GM18507 (cell line): ENCODE data around the gene CPED1.

Experiments used
- DNase-seq: peaks from one replicate; pipeline ENCODE4 v3.0.0; 2011; ENCODE audit warnings: low read depth; ENCODE audit not compliant: insufficient read length; ENCODE audit errors: extremely low spot score
- FAIRE-seq: peaks from 2 replicates; lab custom pipeline; 2011; peaks lifted over from hg19 to GRCh38; lab: Jason Lieb, UNC

CPED1 gene

GRCh38 chr7:121261207-121261884 is 272.8 kb downstream of the CPED1 start:
- no peak for FAIRE-seq

GRCh38 chr7:121262221-121262620 is 273.7 kb downstream of the CPED1 start:
- DNase-seq (no peak), FAIRE-seq (no peak)

More at GRCh38 chr7:121261207-121261884, 272.8 kb downstream of the CPED1 start:
- no peak for DNase-seq

GRCh38 chr7:121262969-121263368 is 274.5 kb downstream of the CPED1 start:
- no peak for FAIRE-seq

GRCh38 chr7:121266307-121266894 is 277.9 kb downstream of the CPED1 start:
- no peak for DNase-seq
- FAIRE-seq = no peak

More at GRCh38 chr7:121262969-121263368, 274.5 kb downstream of the CPED1 start:
- no peak for DNase-seq

DNA sequence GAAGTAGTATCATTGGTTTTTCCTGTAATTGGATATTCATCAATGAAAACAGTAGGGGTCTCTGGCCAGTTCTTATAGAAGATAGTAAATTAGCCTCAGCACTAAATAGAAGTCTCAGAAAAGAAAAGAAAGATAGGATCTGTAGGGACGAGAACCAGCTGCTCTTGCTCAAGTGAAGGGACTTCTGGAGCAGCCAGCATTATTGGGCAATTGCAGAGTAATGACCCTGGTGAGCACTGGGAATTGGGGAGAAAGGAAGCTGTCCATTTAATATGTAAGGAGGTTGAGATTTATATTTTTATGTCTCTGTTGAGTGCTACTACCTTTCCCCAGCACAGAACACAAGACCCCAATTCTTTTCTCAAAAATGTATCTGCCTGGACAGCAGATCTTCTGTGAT is 279.1 kb downstream of the CPED1 start:
- FAIRE-seq = no peak
- no peak for DNase-seq

DNA sequence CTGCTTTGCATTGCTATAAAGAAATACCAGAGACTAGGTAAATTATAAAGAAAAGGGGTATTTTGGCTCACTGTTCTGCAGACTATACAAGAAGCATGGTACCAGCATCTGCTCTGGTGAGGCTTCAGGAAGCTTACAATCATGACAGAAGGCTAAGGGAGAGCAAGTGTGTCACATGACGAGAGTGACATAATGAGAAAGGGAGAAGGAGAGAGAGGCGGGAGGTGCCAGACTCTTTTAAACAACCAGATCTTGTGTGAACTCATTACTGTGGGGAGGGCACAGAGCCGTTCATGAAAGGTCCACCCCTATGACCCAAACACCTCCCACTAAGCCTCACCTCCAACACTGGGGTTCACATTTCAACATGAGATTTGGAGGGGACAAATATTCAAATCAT is 281.3 kb downstream of the CPED1 start:
- FAIRE-seq (no peak), DNase-seq (no peak)

GRCh38 chr7:121271098-121271497 is 282.6 kb downstream of the CPED1 start:
- FAIRE-seq (no peak), DNase-seq (no peak)

DNA sequence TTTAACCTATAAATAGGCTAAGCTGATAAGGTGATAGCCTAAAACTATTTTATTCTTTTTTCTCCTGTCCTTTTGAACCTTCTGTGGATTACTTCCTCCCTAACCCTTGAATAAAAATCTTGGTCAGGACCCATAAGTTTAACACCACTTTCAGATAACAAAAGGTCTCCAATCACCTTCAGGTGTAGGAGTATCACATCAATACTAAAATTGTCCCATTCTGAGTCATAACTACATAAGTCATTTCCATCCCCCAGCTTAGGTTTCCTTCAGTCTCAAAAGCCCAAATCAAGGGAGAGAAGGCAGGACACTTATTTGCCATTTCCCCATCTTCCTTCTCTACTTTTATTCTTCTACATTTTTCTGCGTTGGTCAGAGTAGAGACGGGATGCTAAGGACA is 283.4 kb downstream of the CPED1 start:
- DNase-seq (no peak), FAIRE-seq (no peak)

DNA sequence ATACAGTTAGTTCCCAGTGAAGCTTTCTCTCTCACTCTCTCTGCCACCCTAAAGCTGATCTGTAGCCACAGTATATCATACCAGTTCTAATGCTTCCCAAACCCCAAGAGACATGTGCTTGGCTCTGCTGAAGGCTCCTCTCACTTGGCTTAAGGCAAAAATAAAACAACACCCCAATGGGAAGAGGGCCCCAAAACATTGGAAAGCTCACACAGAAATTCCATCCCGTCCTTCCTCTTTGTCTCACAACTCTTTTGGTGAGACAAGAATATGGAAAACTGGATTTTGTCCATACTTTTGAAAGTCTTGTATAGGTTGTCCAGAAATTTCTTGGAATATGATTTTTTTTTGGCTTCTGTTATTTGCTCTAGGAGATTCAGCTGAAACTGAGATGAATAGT is 284.2 kb downstream of the CPED1 start:
- FAIRE-seq (no peak), DNase-seq (no peak)

DNA sequence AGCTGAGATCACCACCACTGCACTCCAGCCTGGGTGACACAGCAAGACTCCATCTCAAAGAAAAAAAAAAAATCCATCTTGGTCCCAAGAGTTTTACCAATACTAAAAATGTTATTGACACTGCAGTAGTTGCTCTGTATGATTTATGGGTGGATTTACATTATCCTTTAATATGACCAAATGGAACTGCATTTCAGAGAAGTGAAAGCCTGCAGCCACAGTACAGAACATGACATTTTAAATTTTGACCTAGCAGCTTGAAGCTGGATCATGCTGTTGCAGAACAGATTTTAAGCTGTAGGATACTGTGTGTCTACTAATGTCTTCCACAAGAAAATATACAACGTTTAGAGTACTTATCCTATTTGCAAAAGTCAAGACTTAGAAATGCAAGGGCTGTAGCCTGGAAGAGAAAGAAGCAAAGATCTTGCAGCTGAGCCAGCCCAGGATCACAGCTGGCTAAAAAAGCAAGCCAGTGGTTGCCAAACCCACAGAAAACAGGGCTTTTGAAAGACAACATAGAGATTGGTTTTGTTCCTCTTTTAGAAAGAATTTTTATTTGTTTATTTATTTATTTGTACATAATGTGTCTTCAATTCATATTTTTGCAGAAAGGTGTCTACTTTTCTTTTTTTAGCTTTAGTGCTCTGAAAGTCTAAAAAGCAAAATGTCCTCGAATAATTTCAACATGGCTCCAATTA is 285.1 kb downstream of the CPED1 start:
- DNase-seq = no peak
- FAIRE-seq = no peak

- no peak for FAIRE-seq
- no peak for DNase-seq
These were observed 286.0 kb downstream of the CPED1 start for GRCh38 chr7:121274467-121274866.

DNA sequence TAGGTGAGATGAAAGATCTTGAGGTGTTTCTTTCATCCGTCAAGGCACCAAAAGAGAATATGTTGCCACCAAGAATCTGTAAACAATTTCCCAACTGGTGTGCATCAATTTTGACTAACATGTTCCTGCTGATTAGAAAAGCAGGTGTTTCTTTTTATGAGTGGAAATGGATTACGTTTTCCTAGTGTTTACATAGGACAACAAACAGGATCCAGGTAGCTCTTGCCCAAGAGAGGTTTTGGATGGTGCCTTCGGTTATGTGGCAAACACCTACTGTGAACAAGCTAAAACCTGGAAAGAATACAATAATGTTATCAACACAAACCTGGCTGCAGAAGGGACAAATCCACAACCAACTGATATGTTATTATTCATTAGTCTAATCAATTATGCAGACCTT is 286.7 kb downstream of the CPED1 start:
- FAIRE-seq (no peak), DNase-seq (no peak)

GRCh38 chr7:121276313-121276712 is 287.8 kb downstream of the CPED1 start:
- FAIRE-seq (no peak), DNase-seq (no peak)

DNA sequence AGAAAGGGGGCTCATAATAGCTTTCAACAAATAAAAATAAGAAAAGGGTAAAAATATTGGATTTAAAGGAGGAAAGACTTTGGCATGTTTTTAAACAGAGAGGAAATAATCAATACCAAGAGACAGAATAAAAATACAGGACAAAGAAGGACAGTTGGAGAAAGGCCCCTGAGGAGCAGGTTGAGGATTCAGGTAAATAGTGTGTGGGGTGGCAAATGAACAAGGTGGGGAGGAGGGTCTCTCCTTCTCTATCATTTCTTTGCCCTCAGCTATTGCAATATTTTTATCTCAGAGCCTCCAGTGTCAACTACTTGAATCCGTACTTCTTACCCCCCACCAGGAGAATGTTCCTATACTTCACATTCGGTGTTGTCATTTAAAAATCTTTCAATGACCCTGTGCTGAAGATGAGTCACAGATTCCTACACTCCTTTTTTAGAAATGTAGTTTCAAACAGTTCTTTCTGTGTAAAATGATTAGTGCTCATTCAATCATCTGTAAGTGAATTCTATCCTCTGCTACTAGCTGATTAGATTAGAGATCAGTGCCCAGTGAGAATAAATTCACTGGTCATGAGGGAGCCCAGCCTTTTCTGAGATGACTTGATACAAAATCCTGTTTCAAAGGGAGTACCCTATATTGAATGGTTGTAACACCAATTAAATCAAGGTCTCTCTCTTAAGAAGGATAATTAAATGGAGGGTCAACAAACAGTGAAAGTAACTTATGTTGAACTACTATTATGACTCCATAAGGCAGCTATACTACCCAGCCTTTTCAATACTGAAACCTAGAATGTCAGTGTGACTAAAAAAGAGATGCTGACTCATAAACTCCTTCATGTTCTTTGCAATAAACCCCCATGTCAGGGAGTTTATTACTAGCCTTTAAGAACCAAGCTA is 289.9 kb downstream of the CPED1 start:
- peak; percentile 54 for DNase-seq
- peak; percentile 92 for FAIRE-seq

- FAIRE-seq (peak; percentile 29), DNase-seq (no peak)
These were observed 290.6 kb downstream of the CPED1 start for GRCh38 chr7:121279060-121279620.

DNA sequence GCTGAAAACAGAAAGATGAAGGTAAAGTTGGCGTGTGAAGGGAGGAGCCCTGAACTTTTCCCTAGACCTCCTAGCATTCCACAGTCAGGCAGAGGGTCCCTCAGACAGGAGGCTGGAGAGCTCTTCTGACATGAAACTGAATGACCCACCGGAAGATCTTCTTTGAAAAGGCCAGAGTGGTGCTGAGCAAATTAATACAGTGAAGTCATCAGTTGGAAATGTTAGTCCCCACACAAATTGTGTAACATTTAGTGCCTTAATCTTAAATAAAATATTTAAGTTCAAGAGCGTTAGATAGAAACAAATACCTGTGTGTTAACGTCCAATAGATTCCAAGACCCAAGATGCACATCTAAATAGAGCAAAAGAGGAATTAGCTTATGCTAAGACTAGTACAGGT is 291.3 kb downstream of the CPED1 start:
- no peak for FAIRE-seq
- DNase-seq = no peak

- DNase-seq (no peak), FAIRE-seq (no peak)
These were observed 292.1 kb downstream of the CPED1 start for GRCh38 chr7:121280656-121281055.

GRCh38 chr7:121282129-121282528 is 293.6 kb downstream of the CPED1 start:
- DNase-seq = no peak
- FAIRE-seq = no peak

DNA sequence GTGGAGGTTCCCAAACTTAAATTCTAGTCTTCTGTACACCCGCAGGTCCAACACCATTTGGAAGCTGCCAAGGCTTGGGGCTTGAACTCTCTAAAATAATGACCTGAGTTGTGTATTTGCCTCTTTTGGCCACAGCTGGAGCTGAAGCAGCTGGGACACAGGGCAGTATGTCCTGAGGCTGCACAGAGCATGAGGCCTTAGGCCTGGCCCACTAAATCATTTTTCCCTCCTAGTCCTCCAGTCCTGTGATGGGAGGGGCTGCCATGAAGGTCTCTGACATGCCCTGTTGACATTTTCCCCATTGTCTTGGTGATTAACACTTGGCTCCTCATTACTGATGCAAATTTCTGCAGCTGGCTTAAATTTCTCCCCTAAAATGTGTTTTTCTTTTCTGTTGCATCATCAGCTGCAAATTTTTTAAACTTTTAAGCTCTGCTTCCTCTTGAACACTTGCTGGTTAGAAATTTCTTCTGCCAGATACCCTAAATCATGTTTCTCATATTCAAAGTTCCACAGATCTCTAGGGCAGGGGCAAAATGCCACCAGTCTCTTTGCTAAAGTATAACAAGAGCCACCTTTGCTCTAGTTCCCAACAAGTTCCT is 296.7 kb downstream of the CPED1 start:
- no peak for DNase-seq
- FAIRE-seq = no peak
